H1 (cell line): ENCODE results near the gene NLRC3. TPM values are rescaled to one million over a fixed set of nuclear protein-coding genes. Genes with fewer than 3 reads are reported as not detected.

Source experiments
- CTCF ChIA-PET: fragments of 300-600 bp; sonication (Branson Sonifier 250); formaldehyde crosslinking; loops from one replicate; lab custom pipeline; 2021; ENCODE audit not compliant: partially characterized antibody; lab: Charles Lee
- POLR2A ChIA-PET: fragments of 300-600 bp; sonication (Branson Sonifier 250); formaldehyde crosslinking; loops from one replicate; lab custom pipeline; 2021; ENCODE audit warnings: inconsistent platforms; ENCODE audit not compliant: partially characterized antibody; lab: Charles Lee
- DNase-seq, 2 experiments: peaks; one replicate each; pipeline versions ENCODE4 v3.0.0 to v3.0.0-alpha.2; 2010 to 2022; ENCODE audit warnings: low spot score in 2 of 2, low read depth in 1 of 2, mixed read lengths in 1 of 2
- FAIRE-seq: peaks from 2 replicates; lab custom pipeline; 2011; peaks lifted over from hg19 to GRCh38; lab: Jason Lieb, UNC
- H2AFZ ChIP-seq: 2 replicates; pipeline ENCODE4 v1.8.1; 2012; ENCODE audit warnings: low read length, inconsistent platforms
- H2AK5ac ChIP-seq: 2 replicates; pipeline ENCODE4 v1.6.1; 2013; ENCODE audit warnings: low read depth, low read length
- H2BK120ac ChIP-seq: replicated peaks from 2 replicates; pipeline ENCODE3; 2013; ENCODE audit warnings: low read depth, low read length, inconsistent platforms
- H2BK12ac ChIP-seq: 2 replicates; pipeline ENCODE4 v1.6.1; 2013; ENCODE audit warnings: low read depth, low read length
- H2BK15ac ChIP-seq: 2 replicates; pipeline ENCODE4 v1.6.1; 2013; ENCODE audit warnings: low read length
- H2BK20ac ChIP-seq: 2 replicates; pipeline ENCODE4 v1.6.1; 2013; ENCODE audit warnings: low read length
- H2BK5ac ChIP-seq: 2 replicates; pipeline ENCODE4 v1.6.1; 2013; ENCODE audit warnings: low read depth, low read length
- H3K14ac ChIP-seq: 2 replicates; pipeline ENCODE4 v1.6.1; 2013; ENCODE audit warnings: inconsistent platforms; ENCODE audit not compliant: insufficient read length
- H3K18ac ChIP-seq: 2 replicates; pipeline ENCODE4 v1.6.1; 2013; ENCODE audit warnings: low read length; ENCODE audit errors: extremely low read depth
- H3K23ac ChIP-seq: 2 replicates; pipeline ENCODE4 v1.6.1; 2013; ENCODE audit warnings: inconsistent platforms; ENCODE audit not compliant: insufficient read length
- H3K23me2 ChIP-seq: 2 replicates; pipeline ENCODE4 v1.6.1; 2013; ENCODE audit warnings: low read depth, low read length
- H3K27ac ChIP-seq: 2 replicates; pipeline ENCODE4 v1.6.1; 2011; ENCODE audit warnings: low read depth, low read length, inconsistent platforms
- H3K27me3 ChIP-seq, 4 experiments: replicated peaks in 1 of 4; 1 replicate in 1 of 4; 2 replicates in 3 of 4; pipeline versions ENCODE4 v1.6.1 to v1.8.1; 2011 to 2013; ENCODE audit warnings: low read length in 3 of 4, mild to moderate bottlenecking in 3 of 4, inconsistent platforms in 2 of 4, mixed read lengths in 2 of 4, moderate library complexity in 1 of 4; ENCODE audit not compliant: control insufficient read depth in 3 of 4, insufficient read depth in 3 of 4; ENCODE audit errors: extremely low read depth in 1 of 4
- H3K36me3 ChIP-seq, 4 experiments: 2 replicates each; pipeline versions ENCODE4 v1.6.1 to v1.8.1; 2011 to 2013; ENCODE audit warnings: mild to moderate bottlenecking in 4 of 4, low read length in 3 of 4, moderate library complexity in 2 of 4, control low read depth in 1 of 4, inconsistent platforms in 1 of 4; ENCODE audit not compliant: insufficient read depth in 4 of 4, control insufficient read depth in 2 of 4
- H3K4ac ChIP-seq: replicated peaks from 2 replicates; pipeline ENCODE3; 2013; ENCODE audit warnings: low read length, low read depth, mixed read lengths, inconsistent platforms; ENCODE audit not compliant: insufficient read length
- H3K4me1 ChIP-seq, 4 experiments: replicated peaks in 1 of 4; 1 replicate in 1 of 4; 2 replicates in 3 of 4; pipeline versions ENCODE4 v1.6.1 to v1.8.1; 2011 to 2013; ENCODE audit warnings: low read length in 3 of 4, inconsistent platforms in 2 of 4, mixed read lengths in 1 of 4; ENCODE audit not compliant: insufficient read depth in 4 of 4, control insufficient read depth in 3 of 4
- H3K4me2 ChIP-seq, 2 experiments: 2 replicates each; pipeline versions ENCODE4 v1.6.1 to v1.8.1; 2011 to 2013; ENCODE audit warnings: low read depth in 2 of 2, low read length in 2 of 2, control low read depth in 1 of 2, inconsistent platforms in 1 of 2, mild to moderate bottlenecking in 1 of 2; ENCODE audit not compliant: insufficient read depth in 1 of 2
- H3K4me3 ChIP-seq, 4 experiments: fragments of 200-600, 300-600 bp in 1 of 4; sonication (generic), shearing (Covaris generic), sonication (Bioruptor Twin) in 1 of 4; 2 replicates each; pipeline versions ENCODE4 v1.5.1 to v1.8.1; 2011 to 2016; ENCODE audit warnings: low read length in 4 of 4, low read depth in 3 of 4, control low read depth in 2 of 4, inconsistent platforms in 2 of 4, mild to moderate bottlenecking in 2 of 4, mixed read lengths in 1 of 4, moderate library complexity in 1 of 4; ENCODE audit not compliant: insufficient read depth in 2 of 4; ENCODE audit errors: extremely low read depth in 1 of 4
- H3K56ac ChIP-seq: replicated peaks from 2 replicates; pipeline ENCODE3; 2013; ENCODE audit warnings: low read depth, mild to moderate bottlenecking, mixed read lengths, low read length, inconsistent platforms; ENCODE audit not compliant: insufficient read length
- H3K79me1 ChIP-seq: 2 replicates; pipeline ENCODE4 v1.6.1; 2013; ENCODE audit warnings: low read depth, low read length, control low read depth
- H3K79me2 ChIP-seq, 2 experiments: 2 replicates each; pipeline versions ENCODE4 v1.6.1 to v1.8.1; 2012 to 2013; ENCODE audit warnings: low read length in 2 of 2, mild to moderate bottlenecking in 2 of 2, inconsistent platforms in 1 of 2; ENCODE audit not compliant: insufficient read depth in 2 of 2, control insufficient read depth in 1 of 2
- H3K9ac ChIP-seq, 4 experiments: replicated peaks in 1 of 4; 1 replicate in 1 of 4; 2 replicates in 3 of 4; pipeline versions ENCODE4 v1.6.1 to v1.8.1; 2011 to 2013; ENCODE audit warnings: low read depth in 3 of 4, low read length in 3 of 4, control low read depth in 2 of 4, mild to moderate bottlenecking in 2 of 4, moderate library complexity in 2 of 4, inconsistent platforms in 1 of 4; ENCODE audit errors: extremely low read depth in 1 of 4
- H3K9me3 ChIP-seq, 2 experiments: 2 replicates each; pipeline versions ENCODE4 v1.6.1 to v1.8.1; 2012 to 2013; ENCODE audit warnings: mild to moderate bottlenecking in 2 of 2, moderate library complexity in 2 of 2, control low read depth in 1 of 2, inconsistent platforms in 1 of 2, low read depth in 1 of 2, low read length in 1 of 2, mixed read lengths in 1 of 2; ENCODE audit not compliant: insufficient read depth in 2 of 2
- H4K20me1 ChIP-seq, 2 experiments: replicated peaks in 1 of 2; 2 replicates each; pipeline versions ENCODE3 to v1.8.1; 2011 to 2013; ENCODE audit warnings: inconsistent platforms in 2 of 2, low read length in 2 of 2, mild to moderate bottlenecking in 1 of 2; ENCODE audit not compliant: insufficient read depth in 2 of 2, control insufficient read depth in 1 of 2
- H4K5ac ChIP-seq: 2 replicates; pipeline ENCODE4 v1.6.1; 2013; ENCODE audit warnings: low read length, low read depth, mixed read lengths, inconsistent platforms; ENCODE audit not compliant: insufficient read length
- H4K8ac ChIP-seq: 2 replicates; pipeline ENCODE4 v1.8.0; 2013; ENCODE audit warnings: mild to moderate bottlenecking, moderate library complexity, low read length, inconsistent platforms; ENCODE audit not compliant: insufficient read depth; ENCODE audit errors: extremely low read depth
- H4K91ac ChIP-seq: replicated peaks from 2 replicates; pipeline ENCODE3; 2013; ENCODE audit warnings: low read length, mixed read lengths, inconsistent platforms; ENCODE audit not compliant: insufficient read length
- EGR1 ChIP-seq: IDR thresholded peaks from 2 replicates; pipeline ENCODE4 v1.6.1; 2011; ENCODE audit warnings: low read depth, low read length, borderline replicate concordance
- EZH2 ChIP-seq: fragments of 200-600 bp; sonication (generic); IDR thresholded peaks from 2 replicates; pipeline ENCODE4 v1.7.1; 2012; ENCODE audit warnings: low read depth, mild to moderate bottlenecking, moderate library complexity, low read length, inconsistent platforms; ENCODE audit not compliant: severe bottlenecking
- FOSL1 ChIP-seq: IDR thresholded peaks from 2 replicates; pipeline ENCODE4 v1.6.1; 2011; ENCODE audit warnings: mild to moderate bottlenecking, low read depth, low read length, moderate library complexity; ENCODE audit not compliant: insufficient read depth
- HDAC2 ChIP-seq, 2 experiments: fragments of 300-600 bp in 1 of 2; sonication (generic) in 1 of 2; IDR thresholded peaks; 2 replicates each; pipeline ENCODE4 v1.6.1; 2011 to 2012; ENCODE audit warnings: low read depth in 2 of 2, low read length in 2 of 2, mild to moderate bottlenecking in 2 of 2, moderate library complexity in 2 of 2, borderline replicate concordance in 1 of 2, inconsistent platforms in 1 of 2
- NANOG ChIP-seq: IDR thresholded peaks from 2 replicates; pipeline ENCODE4 v1.6.1; 2011; ENCODE audit warnings: low read length, low read depth, mild to moderate bottlenecking, inconsistent platforms; ENCODE audit not compliant: insufficient read depth, poor library complexity, severe bottlenecking
- SUZ12 ChIP-seq: fragments of 200-600 bp; sonication (generic); IDR thresholded peaks from 2 replicates; pipeline ENCODE4 v1.6.1; 2012; ENCODE audit warnings: mild to moderate bottlenecking, inconsistent platforms, low read length, moderate library complexity, mixed read lengths
- WGBS, 2 experiments: shearing (Covaris generic) in 1 of 2; methylation state at CpG; one replicate each; pipeline versions ENCODE4 v1.1.6 to v1.1.7; 2013 to 2015; ENCODE audit warnings: low lambda C conversion rate in 2 of 2, mixed read lengths in 2 of 2, inconsistent platforms in 1 of 2, low coverage in 1 of 2, missing lambda C conversion rate in 1 of 2; ENCODE audit not compliant: insufficient replicate concordance in 2 of 2, insufficient coverage in 1 of 2, insufficient read length in 1 of 2; ENCODE audit errors: extremely low coverage in 1 of 2, missing lambda C conversion rate in 1 of 2; 5-methylcytosine and 5-hydroxymethylcytosine counted together
- polyA plus RNA-seq, 7 experiments: library from polyadenylated mRNA; depleted of rRNA in 3 of 7; stranded (reverse) in 5 of 7; unstranded in 2 of 7; fragments of >200 nt in 5 of 7; fragments of 200-250 nt in 2 of 7; gene quantifications; 1 replicate in 5 of 7; 2 replicates in 1 of 7; 4 replicates in 1 of 7; pipeline versions ENCODE4 v1.2.1 to v1.2.3, GENCODE V29; 2011 to 2013; ENCODE audit warnings: missing spikeins in 2 of 7, mixed read lengths in 2 of 7
- total RNA-seq: library from RNA; stranded (reverse); fragmentation: NEBNext Ultra II Directional; extraction: Animal tissue kit (Norgen Biotek cat#: 25700); gene quantifications from 2 replicates; pipeline ENCODE4 v1.2.1, GENCODE V29; 2021
- TF ChIP-seq, protein P1 (sequence below): IDR thresholded peaks from 2 replicates; pipeline ENCODE4 v1.6.1; 2011; ENCODE audit warnings: low read length, improper control_type of control experiment
- TF ChIP-seq, protein P2 (sequence below): IDR thresholded peaks from 2 replicates; pipeline ENCODE4 v1.6.1; 2012; ENCODE audit warnings: inconsistent platforms

NLRC3 gene
- total and polyA plus RNA-seq, 2 of the 8 experiments (the other 6 are each of a cell fraction or from before 2014, with no cell fraction given) = 0.18 to 0.20 TPM

DNA sequence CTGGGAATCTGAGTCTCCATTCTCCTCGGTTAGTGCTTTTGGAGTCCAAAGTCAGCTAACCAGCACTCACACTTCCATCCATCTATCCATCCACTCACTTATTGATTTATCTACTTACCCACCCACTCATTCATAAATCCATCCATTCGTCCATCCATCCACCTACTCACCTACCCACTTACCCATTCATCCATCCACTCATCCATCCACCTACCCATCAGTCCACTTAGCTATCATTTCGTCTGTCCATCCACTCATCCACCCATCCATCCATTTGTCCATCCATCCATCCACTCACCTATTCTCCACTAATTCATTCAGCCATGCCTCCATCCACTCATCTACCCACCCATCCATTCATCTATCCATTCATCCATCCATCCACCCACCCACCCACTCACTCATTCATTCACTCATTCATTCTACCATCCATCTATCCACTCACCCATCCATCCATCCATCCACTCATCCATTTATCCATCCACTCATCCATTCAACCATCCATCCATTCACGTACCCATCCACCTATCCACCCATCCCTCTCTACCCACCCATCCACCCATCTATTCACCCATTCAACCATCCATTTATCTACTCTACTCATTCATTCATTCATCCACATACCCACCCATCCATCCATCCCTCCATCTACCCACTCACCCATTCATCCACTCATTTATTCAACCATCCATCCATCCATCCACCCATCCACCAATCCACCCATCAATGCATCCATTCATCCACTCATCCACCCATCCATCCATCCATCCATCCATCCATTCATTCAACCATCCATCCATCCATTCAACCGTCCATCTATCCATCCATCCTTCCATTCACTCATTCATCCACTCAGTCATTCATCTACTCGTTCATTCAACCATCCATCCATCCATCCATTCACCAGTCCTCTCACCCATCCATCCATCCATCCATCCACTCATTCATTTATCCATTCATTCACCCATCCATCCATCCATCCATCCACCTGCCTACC is 26.1 kb downstream of the NLRC3 start:
- Histone ChIP-seq H2BK5ac (no peak overlapping the region), H2BK15ac (no peak overlapping the region), H4K91ac (no peak overlapping the region), H3K23me2 (peaks cover 13% of the 10 kb centered on the region; the same call in 1 of the 2 replicates), H3K79me1 (no peaks in the 10 kb centered on the region), H3K4me3 (no peak overlapping the region), H3K79me2 (no peaks in the 10 kb centered on the region), H3K18ac (no peak overlapping the region), H4K20me1 (peaks cover 0 to 9% of the 10 kb centered on the region in 2 experiments), H3K36me3 (no peaks in the 10 kb centered on the region), H2BK12ac (no peak overlapping the region; the same call in 1 of the 2 replicates), H4K8ac (no peak overlapping the region), H2BK20ac (peak overlapping the region; percentile 7; the same call in 1 of the 2 replicates), H2AFZ (no peak overlapping the region), H3K23ac (no peak overlapping the region), H3K4me2 (no peak overlapping the region), H3K9me3 (no peaks in the 10 kb centered on the region; a peak in 1 of 4 replicates), H3K27me3 (peaks cover 0 to 5% (median 0%) of the 10 kb centered on the region in 4 experiments; a peak in 2 of 7 replicates), H3K4ac (no peak overlapping the region), H2BK120ac (no peak overlapping the region), H3K14ac (no peak overlapping the region), H3K27ac (no peak overlapping the region), H4K5ac (no peak overlapping the region), H3K9ac (no peak overlapping the region), H3K4me1 (peaks cover 9 to 23% (median 13%) of the 10 kb centered on the region in 4 experiments), H3K56ac (peak overlapping the region; percentile 93), H2AK5ac (peak overlapping the region; percentile 65; the same call in 1 of the 2 replicates)
- POLR2A ChIA-PET = no interaction called here
- FAIRE-seq (no peak), DNase-seq (no peak)
- WGBS, 2 experiments = 91 to 100% methylated on average over 3 to 6 of the region's 6 CpGs
- CTCF ChIA-PET = no interaction called here
- TF ChIP-seq EZH2 = no peak
- TF ChIP-seq, protein P1, sequence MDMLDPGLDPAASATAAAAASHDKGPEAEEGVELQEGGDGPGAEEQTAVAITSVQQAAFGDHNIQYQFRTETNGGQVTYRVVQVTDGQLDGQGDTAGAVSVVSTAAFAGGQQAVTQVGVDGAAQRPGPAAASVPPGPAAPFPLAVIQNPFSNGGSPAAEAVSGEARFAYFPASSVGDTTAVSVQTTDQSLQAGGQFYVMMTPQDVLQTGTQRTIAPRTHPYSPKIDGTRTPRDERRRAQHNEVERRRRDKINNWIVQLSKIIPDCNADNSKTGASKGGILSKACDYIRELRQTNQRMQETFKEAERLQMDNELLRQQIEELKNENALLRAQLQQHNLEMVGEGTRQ = no peak
- no peak for TF ChIP-seq HDAC2 (IDR thresholded peaks at IDR 0.05; ENCODE audit: borderline replicate concordance in 1 of 2, low read depth in 2 of 2, low read length in 2 of 2)
- TF ChIP-seq EGR1 = no peak
- no peak for TF ChIP-seq FOSL1
- TF ChIP-seq SUZ12 = no peak
- TF ChIP-seq, protein P2, sequence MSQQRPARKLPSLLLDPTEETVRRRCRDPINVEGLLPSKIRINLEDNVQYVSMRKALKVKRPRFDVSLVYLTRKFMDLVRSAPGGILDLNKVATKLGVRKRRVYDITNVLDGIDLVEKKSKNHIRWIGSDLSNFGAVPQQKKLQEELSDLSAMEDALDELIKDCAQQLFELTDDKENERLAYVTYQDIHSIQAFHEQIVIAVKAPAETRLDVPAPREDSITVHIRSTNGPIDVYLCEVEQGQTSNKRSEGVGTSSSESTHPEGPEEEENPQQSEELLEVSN = no peak
- TF ChIP-seq NANOG = no peak
